NCI-H526 treated with DMSO at 0.1 percent for 48 hours (cell line): Measurements from ENCODE around the gene GABRQ.
"Not testable (repeated sequence)": the region's sequence is repeated elsewhere in the genome, so short reads cannot be mapped to it uniquely, and the experiment has no call there.

ENCODE experiments used
- DNase-seq: peaks from one replicate; lab custom pipeline; 2025; lab: John Stamatoyannopoulos, UW

Gene GABRQ

GRCh38 chrX:152658302-152658701 is 20.6 kb downstream of the GABRQ start:
- DNase-seq, result no peak

- no peak for DNase-seq
Measured at GRCh38 chrX:152663086-152663485, 25.4 kb downstream of the GABRQ start.

GRCh38 chrX:152674135-152674534 is 36.4 kb downstream of the GABRQ start:
- DNase-seq, result no peak

- DNase-seq, result not testable (repeated sequence)
Measured at GRCh38 chrX:152674652-152675051, 37.0 kb downstream of the GABRQ start.

GRCh38 chrX:152681012-152681411 is 43.3 kb downstream of the GABRQ start:
- DNase-seq, result not testable (repeated sequence)

- not testable (repeated sequence) for DNase-seq
Measured at GRCh38 chrX:152697952-152698931, 60.5 kb downstream of the GABRQ start, which contains the start of gene MAGEA3. TSS of gene MAGEA3 (plus strand) at chrX:152698794. CDS start at chrX:152700833, 2,039 bp downstream.

GRCh38 chrX:152700390-152700789 is 62.7 kb downstream of the GABRQ start:
- not testable (repeated sequence) for DNase-seq

GRCh38 chrX:152706500-152706899 is 68.8 kb downstream of the GABRQ start:
- not testable (repeated sequence) for DNase-seq
